AG04449 (cell line): ENCODE measurements around the gene ZNF865.
A peak's percentile ranks its signal among the peaks of the same experiment; 100 is the strongest.

Experiments
- CTCF ChIA-PET: fragments of 350-600 bp; formaldehyde crosslinking; extraction: SDS; loops from one replicate; lab custom pipeline; 2021; ENCODE audit warnings: antibody characterized with exemption; lab: Yijun Ruan, JAX
- POLR2A ChIA-PET: fragments of 400-600, 350-600 bp; formaldehyde crosslinking; extraction: SDS; loops from one replicate; lab custom pipeline; 2020; ENCODE audit warnings: antibody characterized with exemption, inconsistent platforms; lab: Yijun Ruan, JAX
- DNase-seq: peaks from one replicate; pipeline ENCODE4 v3.0.0-alpha.2; 2010; ENCODE audit warnings: low read depth, low spot score
- H3K4me3 ChIP-seq: 2 replicates; pipeline ENCODE4 v1.5.1; 2011; ENCODE audit warnings: low read depth, mild to moderate bottlenecking, control low read depth, low read length
- CTCF ChIP-seq: IDR thresholded peaks from one replicate; pipeline ENCODE4 v1.5.1; 2011; ENCODE audit warnings: mild to moderate bottlenecking, moderate library complexity, low read length, control low read depth, inconsistent platforms; ENCODE audit not compliant: insufficient read depth; ENCODE audit errors: missing control alignments

The ZNF865 gene

GRCh38 chr19:55655648-55656040, 50.2 kb downstream of the ZNF865 start:
- no peak for DNase-seq
- POLR2A ChIA-PET: interaction anchor here (1.0 kb wide), 1 partner anchor 16 kb away, joined by 3 read pairs; no protein-coding TSS in a partner anchor
- no peak for TF ChIP-seq CTCF
- CTCF ChIA-PET: interaction anchor here (5.0 kb wide), 1 partner anchor 16 kb away, joined by 32 read pairs; no protein-coding TSS in a partner anchor
- peak overlapping the region; percentile 91 for H3K4me3 ChIP-seq

- DNase-seq: no peak
- peak overlapping the region; percentile 91 for H3K4me3 ChIP-seq
- ChIA-PET POLR2A (interaction anchor here (1.0 kb wide), 1 partner anchor 15 kb away, joined by 3 read pairs; no protein-coding TSS in a partner anchor), CTCF (interaction anchor here (1.5 to 5.0 kb wide), 3 partner anchors 10 to 24 kb away, joined by 4 to 32 read pairs (median 8); no protein-coding TSS in a partner anchor)
- TF ChIP-seq CTCF: no peak
Observed at GRCh38 chr19:55656552-55656951, 51.1 kb downstream of the ZNF865 start.

- H3K4me3 ChIP-seq: peak overlapping the region; percentile 91
- TF ChIP-seq CTCF: no peak
- ChIA-PET POLR2A (no interaction called here), CTCF (interaction anchor here (1.5 to 5.0 kb wide), 3 partner anchors 10 to 25 kb away, joined by 4 to 32 read pairs (median 8); no protein-coding TSS in a partner anchor)
- DNase-seq: no peak
Observed at GRCh38 chr19:55656988-55657747, 51.7 kb downstream of the ZNF865 start.

- DNase-seq: no peak
- TF ChIP-seq CTCF: no peak
- ChIA-PET POLR2A (no interaction called here), CTCF (interaction anchor here (0.8 to 5.0 kb wide), 3 partner anchors 10 to 14 kb away, joined by 3 to 32 read pairs (median 4); no protein-coding TSS in a partner anchor)
- no peak overlapping the region for H3K4me3 ChIP-seq
Observed at GRCh38 chr19:55658846-55659459, 53.5 kb downstream of the ZNF865 start.

- ChIA-PET CTCF (interaction anchor here (0.8 to 5.0 kb wide), 3 partner anchors 9 to 13 kb away, joined by 3 to 32 read pairs (median 4); no protein-coding TSS in a partner anchor), POLR2A (interaction anchor here (1.0 kb wide), 1 partner anchor 12 kb away, joined by 3 read pairs; no protein-coding TSS in a partner anchor)
- no peak for DNase-seq
- TF ChIP-seq CTCF: no peak
- no peak overlapping the region for H3K4me3 ChIP-seq
Observed at GRCh38 chr19:55659822-55660221, 54.4 kb downstream of the ZNF865 start.

GRCh38 chr19:55660404-55660803, 55.0 kb downstream of the ZNF865 start:
- no peak for DNase-seq
- no peak for TF ChIP-seq CTCF
- ChIA-PET CTCF (interaction anchor here (1.1 to 5.0 kb wide), 2 partner anchors 9 to 11 kb away, joined by 4 to 32 read pairs; no protein-coding TSS in a partner anchor), POLR2A (interaction anchor here (1.0 kb wide), 1 partner anchor 11 kb away, joined by 3 read pairs; no protein-coding TSS in a partner anchor)
- H3K4me3 ChIP-seq: no peak overlapping the region
